NCI-H1436 treated with DMSO at 0.1 percent for 48 hours (cell line): ENCODE results near the gene PTPRN2.
"Not testable (repeated sequence)": the region's sequence is repeated elsewhere in the genome, so short reads cannot be mapped to it uniquely, and the experiment has no call there.

Experiments used
- DNase-seq: peaks from one replicate; lab custom pipeline; 2025; lab: John Stamatoyannopoulos, UW

Gene PTPRN2

DNA sequence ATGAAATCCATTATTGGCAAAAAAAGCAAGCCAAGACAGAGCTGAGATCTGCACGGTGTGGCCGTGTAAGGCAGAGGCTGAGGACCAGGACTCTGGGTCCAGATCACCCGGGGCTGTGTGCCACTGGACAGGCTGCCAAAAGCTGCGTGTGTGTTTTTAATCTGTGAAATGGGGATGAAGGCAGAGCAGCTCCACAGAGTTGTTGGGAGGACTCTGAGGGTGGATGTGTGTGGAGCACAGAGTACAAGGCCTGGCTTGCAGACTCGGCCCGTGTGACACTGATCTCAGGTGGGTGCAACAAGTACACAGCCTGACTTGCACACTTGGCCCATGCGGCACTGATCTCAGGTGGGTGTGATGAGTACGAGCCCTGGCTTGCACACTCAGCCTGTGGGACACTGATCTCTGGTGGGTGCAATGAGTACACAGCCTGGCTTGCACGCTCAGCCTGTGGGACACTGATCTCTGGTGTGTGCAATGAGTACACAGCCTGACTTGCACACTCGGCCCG is 921.0 kb downstream of the PTPRN2 start:
- DNase-seq = no peak

DNA sequence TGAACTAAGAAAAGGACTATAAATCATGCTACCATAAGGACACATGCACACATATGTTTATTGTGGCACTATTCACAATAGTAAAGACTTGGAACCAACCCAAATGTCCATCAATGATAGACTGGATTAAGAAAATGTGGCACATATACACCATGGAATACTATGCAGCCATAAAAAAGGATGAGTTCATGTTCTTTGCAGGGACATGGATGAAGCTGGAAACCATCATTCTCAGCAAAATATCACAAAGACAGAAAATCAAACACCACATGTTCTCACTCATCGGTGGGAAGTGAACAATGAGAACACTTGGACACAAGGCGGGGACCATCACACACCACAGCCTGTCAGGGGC is 922.0 kb downstream of the PTPRN2 start:
- not testable (repeated sequence) for DNase-seq

DNA sequence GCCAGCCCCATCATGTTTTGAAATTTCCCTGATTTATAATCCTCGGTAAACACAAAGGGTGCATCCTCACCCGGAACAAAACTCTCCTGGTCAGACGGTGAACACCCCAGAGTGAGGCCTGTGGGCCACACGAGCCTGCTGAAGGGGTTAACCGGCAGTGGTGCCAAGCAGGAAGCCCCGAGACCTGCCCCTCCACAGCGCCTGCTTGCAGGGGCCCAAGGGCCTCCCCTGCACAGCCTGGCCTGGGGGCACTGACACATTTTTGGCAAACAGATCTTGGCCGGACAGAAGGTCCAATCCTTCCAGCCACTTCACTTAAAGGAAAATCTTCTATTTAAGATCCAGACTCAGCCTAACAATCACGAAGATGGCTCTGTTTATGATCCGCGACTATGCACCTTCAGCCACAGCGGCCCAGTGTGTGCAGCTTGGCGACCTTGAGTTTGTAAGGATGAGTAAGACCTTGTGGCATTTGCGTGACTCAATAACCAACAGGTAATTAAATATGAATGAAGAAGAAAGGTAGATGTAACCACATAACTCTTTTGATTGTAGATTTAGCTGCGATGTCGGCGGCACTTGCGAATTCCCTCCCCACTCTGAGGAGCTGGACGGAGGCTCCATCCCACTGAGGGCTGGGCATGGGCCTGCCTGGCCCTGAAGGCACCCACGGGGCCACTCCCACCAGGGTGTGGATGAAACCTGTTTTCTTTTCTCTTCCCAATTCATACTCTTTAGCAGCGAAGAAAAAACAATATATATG is 922.6 kb downstream of the PTPRN2 start:
- DNase-seq = no peak

DNA sequence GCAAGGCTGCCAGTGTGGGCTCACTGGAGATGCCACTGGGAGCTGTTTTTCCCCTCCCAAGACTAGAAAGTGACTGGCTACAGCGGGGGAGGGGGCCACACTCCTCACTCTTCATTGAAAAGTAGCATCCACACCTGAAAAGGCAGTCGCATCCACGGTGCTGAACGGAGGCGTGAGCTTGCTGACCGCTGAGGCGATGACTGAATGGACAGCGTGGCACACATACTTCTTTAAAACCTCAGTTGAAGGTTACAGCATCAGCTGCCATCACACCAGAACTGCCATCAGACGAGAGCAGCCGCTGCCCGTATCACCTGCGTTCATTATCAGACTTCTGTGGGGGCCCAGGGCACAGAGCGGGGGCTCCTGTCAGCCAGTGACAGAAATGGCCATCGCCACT is 923.6 kb downstream of the PTPRN2 start:
- no peak for DNase-seq

DNA sequence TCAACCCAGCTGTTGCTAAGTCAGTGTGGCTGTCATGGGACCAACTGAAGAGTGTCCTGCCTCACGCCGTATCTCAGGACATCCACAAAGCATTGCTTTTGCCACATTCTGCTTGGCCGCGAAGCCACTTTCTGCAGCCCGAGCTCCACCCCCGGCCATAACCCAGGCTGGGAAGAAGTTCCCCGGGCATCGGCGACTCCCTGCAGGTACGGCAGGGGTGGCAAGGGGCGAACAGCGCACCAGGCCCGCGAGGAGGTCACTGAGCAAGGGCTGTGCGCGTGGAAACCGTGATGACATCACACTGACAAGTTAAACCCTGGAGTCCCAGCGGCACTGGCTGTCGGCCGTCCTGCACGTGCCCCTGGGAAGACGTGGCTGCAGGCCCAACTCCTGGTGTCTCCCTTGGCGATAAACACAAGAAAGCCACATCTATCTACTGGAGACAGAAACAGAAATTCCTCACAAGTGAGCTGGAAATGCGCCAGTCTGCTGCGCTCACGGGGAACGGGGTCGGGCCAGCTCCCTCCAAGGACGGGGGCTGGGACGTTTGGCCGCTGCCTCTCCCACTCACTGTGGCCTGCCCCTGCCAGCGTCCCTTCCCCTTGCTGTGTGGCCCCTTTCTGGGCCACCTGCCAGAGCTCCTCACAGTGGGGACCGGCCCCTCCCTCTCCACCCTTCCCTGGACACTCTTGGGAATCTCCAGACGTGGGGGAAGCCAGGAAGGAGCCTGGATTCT is 924.5 kb downstream of the PTPRN2 start:
- DNase-seq = no peak

DNA sequence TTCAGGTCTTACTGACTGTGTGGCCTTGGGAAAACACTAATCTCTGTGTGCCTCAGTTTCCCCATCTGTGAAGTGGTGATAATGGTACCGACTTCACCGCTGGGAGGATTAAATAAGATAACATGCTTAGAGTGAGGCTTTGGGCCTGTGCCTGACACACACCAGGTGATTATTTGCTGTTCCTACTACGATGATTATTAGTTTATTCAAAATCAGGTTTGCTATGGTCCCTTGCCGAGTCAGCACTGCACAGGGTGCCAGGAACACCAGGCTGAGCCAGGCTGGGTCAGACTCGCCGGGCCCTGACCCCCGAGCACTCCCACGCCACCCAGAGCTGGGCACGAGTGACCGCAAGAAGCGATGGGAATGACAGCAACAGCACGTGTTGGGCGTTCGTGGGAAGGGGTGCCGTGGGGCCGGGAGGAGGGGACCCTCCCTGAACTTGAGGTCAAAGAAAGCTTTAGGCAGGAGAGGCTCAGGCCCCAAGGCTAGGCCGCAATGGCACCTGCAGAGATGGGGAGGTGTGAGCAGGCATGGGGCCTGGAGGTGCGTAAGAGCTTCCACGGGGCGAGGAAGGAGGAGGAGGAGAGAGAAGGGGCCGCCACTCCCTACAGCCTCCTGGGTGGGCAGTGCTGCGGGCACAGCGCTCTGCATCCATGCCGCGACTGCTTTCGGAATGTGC is 925.4 kb downstream of the PTPRN2 start:
- DNase-seq = no peak

DNA sequence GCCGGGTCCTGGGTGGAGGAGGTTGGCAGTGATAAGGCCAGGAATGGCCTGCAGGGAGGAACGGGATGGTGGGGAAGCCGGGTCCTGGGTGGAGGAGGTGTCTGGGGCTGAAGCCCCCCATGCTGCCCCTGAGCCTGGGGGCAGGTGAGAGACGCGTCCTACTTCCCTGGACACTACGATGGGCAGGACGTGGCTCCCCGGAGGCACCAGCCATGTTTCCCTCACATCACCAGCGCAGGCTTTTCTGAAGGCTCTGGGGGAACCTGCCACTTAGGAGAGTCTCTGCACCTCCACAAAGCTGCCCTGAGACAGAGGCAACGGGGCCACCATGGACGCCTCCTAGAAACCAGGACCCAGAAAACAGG is 926.0 kb downstream of the PTPRN2 start:
- no peak for DNase-seq

DNA sequence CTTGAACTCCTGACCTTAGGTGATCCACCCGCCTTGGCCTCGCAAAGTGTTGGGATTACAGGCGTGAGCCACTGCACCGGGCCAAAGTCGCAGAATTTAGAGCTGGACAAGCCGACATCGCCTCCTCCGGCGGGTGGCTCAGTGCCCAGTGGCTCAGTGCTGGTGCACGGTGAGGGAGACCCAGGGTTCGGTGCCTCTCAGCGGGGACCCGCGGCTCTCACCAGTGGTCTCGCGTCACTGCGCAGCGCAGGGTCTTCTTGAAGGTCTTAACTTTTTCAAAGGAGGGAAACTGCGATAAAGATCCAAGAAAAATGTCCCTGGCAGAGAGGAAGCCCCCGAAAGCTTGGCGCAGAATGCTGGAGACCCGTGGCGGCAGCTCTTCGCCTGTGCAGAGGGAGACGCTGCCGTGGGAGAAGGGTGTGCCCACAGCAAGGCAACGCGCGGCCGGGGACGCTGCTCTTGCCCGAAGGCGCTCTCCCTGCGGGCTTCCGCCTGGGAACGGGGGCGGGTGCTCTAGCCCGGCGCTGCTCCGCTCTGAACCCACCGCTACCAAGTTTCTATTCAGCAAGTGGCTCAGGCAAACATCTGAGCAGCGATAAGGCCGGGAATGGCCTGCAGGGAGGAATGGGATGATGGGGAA is 926.5 kb downstream of the PTPRN2 start:
- no peak for DNase-seq

DNA sequence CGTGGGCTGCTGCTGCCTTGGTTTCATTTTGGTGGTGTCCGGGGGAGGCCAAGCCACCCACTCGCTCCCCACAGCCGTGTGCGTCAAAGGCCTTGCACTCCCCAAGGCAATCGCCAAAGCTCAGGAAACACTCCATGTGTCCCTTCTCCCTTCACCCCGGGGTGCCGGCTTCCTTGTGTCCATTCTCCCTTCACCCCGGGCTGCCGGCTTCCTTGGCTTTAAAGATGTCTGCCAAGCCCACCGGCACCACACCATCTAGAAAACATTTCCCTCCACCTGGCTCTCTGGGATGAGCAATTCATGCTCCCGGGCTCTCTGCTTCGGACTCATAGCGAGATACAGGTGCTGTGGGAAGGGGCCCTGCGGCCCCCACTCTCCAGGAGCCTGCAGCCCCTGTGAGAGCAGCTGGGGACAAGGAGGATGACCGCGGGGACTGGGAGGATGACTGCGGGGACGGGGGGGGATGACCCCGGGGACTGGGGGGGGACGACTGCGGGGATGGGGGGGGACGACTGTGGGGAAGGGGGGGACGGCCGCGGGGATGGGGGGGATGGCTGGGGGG is 928.7 kb downstream of the PTPRN2 start:
- DNase-seq = no peak

DNA sequence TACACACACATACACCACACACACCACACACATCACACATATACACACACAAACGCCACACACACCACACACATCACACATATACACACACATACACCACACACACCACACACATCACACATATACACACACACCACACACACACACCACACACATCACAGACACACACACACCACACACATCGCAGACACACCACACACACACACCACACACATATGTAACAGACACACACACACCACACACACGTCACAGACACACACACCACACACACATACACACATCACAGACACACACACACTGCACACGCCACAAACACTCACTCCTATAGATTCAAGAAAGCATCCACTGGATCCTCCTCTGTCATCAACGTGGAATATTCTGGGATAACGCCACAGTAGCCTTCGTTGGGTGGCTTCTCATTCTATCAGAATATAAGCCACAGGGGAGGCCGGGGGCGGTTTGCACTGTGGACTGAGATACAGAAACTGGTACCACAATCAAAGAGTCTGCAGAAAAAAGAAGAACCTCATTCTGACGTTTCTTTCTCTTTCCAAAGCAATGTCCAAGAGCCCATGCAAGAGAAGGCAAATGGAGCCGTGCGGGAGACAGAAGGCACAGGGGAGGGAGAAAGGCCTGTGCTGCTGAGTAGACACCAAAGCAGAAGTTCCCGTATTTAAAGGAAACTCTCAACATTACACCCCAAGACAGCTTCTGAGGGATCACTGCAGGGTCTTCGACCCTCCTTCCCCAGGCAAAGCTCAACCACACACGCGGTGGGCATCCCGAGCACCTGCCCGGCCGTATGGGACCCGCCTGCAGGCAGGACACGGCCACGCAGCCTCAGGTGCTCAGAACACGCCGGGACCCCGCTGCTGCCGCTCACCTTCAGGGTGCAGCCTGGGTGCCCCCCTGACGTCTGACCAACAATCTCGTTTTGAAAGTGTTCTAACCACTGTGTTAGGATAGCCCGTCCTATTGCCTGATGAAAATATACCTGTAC is 929.6 kb downstream of the PTPRN2 start:
- no peak for DNase-seq

DNA sequence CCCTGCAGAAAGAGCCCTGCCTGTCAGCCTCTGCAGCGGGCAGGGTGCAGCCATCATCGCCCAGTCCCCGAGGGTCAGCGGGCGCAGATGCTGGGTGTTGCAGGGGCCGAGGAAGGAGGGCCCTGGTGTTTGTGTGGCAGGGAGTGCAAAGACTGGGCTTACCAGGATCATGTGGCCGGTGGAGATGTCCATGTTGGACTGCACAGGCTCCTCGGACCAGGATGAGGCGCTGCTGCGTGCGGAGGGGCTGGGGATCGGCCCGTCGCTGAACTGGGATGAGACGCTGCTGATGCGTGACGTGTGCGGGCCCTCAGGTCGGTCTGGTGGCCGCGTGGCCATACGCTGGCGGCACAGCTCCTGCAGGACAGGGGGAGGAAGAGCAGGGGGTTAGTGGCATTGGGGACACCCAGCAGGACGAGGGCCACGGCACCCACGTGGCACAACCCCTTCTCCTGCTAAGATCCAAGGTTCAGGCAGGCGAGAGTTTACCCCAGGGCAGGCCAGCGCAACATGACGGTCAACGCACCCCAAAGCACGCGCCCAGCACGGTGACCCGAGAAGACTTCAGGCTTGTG is 931.3 kb downstream of the PTPRN2 start:
- no peak for DNase-seq

DNA sequence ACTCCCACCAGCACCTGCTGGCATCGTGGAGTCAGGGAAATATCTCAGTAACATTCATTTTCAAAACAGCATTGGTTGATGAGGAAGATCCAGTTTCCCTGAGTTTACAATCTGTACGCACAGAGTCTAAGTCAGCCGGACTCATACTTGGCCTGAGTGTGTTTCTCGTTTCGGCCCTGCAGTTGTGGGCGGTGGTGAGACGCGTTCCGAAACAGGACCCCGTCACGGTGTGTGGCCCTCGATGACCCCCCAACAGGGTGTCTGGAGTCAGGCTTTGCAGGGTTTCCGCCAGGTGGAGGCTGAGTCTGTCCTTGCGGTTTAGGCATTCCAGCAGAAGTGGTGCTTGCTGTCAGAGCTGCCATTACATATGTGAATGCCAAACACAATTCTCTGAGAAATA is 933.3 kb downstream of the PTPRN2 start:
- no peak for DNase-seq

DNA sequence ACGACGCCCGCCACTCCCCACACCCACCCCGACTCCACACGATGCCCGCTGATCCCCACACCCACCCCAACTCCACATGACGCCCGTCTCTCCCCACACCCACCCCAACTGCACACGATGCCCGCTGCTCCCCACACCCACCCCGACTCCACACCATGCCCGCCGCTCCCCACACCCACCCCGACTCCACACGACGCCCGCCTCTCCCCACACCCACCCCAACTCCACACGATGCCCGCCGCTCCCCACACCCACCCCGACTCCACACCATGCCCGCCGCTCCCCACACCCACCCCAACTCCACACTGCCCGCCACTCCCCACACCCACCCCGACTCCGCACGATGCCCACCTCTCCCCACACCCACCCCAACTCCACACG is 933.8 kb downstream of the PTPRN2 start:
- no peak for DNase-seq

DNA sequence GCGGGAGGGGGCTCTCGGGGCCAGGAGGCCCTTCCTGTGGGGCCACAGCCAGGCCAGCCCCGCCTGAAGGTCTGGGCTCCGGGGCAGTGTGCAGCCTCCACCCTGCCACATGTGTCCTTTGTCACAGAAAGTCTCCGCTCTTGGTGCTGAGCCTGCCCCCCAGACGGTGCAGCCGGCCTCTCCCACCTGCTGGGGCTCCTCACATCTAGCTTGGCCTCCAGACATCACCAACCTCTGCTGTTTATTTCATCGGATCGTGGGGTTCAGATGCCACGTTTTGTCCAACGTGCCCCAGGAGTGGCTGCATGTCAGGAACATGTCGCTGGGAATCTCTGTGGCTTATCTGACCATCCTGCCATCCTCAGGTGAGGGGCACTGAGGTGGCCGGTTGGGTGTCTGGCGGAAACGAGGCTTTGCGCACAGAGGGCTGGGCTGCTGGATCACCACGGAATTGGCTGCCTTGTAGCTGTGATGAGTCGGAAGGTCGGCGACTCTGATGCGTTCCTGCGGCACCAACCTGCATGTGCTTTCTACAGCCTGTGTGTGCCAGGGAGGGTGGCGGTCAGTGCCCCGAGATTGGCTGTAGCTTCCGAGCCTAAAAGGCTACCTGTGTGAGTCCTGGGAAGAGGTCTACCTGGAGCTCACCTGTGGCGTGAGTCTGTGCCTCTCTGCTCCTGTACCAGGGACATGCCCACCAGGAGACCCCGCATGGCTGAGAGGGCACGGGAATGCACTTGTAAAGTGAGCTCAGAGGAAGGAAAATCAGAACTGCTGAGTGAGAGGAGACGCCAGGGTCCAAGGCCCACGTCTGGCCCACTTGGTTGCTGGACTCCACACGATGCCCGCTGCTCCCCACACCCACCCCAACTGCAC is 934.4 kb downstream of the PTPRN2 start:
- DNase-seq = no peak

DNA sequence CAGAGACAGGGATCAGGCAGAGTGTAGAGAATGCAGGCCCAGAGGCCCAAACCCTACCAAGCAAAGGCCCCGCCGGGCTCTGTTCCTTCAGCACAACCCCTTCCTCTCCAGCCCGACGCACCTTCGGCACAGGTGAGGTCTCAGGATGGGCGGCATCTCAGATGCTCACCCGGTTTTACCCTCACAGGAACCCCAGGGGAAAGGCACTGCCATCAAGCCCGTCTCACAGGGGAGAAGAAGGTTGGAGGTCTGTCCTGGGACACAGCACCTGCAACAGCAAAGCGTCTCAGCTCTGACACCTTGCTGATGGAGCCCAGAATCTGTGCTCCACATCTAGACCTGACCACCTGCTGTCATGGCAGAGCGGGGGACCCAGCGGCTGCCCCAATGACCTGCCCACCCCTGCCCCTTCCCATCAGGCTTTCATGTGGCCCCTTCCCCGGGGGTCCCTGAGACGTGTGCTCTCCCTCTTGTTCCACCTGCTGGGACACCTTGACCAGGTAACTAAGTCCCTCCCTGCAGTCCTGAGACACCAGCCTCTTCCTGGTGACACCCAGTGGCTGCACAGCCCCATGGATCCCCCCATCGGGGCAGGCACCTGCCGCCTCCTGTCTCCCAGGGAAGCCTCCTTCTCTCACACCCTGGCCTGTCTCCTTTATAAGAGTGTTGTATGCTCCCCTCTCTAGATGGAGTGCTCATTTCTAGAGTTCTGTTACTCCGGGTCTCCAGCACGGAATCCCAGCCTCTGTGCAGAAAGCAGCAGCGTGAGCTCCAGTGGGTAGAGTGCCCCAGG is 935.3 kb downstream of the PTPRN2 start:
- DNase-seq = no peak

DNA sequence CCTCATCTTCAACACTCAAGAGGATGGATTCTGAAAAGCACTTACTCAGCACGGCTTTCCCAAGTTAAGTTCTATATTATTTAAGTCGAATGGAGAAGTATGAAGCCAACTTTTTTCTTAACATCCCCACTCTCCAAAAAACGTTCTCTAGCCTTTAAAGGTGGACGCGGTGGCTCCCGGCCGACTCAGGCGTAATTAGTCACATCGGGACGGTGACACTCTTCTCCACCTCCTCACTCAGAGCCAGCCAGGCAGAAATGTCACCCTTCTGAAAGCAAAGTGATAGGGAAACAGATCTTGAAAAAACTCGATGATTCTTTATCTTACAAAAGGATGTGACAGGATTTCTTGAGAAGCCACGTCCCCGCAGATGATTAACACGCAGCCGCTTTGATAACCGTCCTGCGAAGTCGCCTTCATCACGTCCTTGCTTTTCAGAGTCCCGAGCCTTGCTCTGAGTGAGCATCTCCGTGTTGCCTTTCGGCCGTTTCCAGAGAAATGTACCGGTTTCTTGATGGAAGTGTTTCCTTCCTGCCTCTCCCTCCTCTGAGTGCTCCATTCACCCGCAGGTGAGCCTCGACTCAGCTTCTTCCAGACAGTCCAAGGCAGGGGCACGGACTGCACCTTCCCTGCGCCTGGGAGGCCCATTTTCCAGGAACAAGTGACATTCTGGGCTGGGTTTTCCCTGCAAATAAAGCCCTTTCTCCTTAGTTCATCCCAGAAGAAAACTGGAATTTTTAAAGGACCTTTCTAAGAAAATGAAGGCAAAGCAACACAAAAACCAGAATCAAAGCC is 936.1 kb downstream of the PTPRN2 start:
- DNase-seq = no peak

DNA sequence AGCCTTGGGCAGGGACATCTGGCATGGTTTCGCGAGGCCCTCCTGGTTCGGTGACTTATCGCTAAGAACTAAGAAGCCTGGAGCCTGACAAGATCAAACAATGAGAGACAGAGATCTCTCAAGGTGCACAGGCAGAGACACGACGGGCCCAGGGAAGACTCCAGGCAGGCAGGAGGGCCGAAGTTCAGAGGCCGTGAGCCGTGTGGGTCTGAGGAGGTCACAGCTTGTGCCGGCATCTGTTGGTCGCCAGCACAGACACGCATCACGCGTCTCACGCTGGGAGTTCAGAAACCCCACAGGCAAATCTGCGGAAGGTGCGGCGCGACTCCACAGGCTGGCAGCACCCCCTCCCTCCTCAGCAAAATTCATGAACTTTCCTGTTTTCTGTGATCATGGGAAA is 936.8 kb downstream of the PTPRN2 start:
- no peak for DNase-seq

DNA sequence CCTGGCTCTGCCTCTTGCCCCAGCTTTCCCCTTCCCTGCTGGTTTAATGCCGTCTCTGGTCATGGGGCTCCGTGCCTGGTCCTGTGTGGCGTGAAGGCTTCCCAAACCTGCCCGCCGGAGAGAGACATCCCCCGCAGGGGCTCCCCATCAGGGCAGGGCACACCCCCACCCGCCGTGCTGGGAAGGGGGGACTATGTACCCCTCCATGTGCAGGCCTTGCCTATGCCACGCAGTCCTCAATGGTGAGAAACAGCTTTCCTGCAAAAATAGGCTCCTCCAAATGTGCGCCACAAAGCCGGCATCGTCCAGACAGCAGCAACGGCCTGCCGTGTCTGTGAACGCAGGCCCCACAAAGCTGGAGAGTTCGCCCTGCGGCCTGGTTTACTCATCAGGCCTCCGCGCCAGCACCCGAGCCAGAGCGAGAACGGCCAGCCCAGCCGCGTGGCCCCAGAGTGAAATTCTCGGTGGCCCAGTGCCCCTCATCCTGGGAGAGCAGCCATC is 937.4 kb downstream of the PTPRN2 start:
- no peak for DNase-seq
